Skeletal muscle satellite cell (primary cell): ENCODE data around the gene NPHP4.
"Not testable (repeated sequence)": the region's sequence is repeated elsewhere in the genome, so short reads cannot be mapped to it uniquely, and the experiment has no call there.

Experiments
- H3K27me3 ChIP-seq: 2 replicates; pipeline ENCODE4 v1.7.0; 2013; ENCODE audit warnings: low read length; ENCODE audit not compliant: control insufficient read depth, insufficient read depth
- H3K36me3 ChIP-seq: 2 replicates; pipeline ENCODE4 v1.7.0; 2013; ENCODE audit warnings: mild to moderate bottlenecking, control low read depth, low read length; ENCODE audit not compliant: insufficient read depth
- H3K4me1 ChIP-seq: 2 replicates; pipeline ENCODE4 v1.7.0; 2013; ENCODE audit warnings: low read length; ENCODE audit not compliant: control insufficient read depth, insufficient read depth
- H3K4me2 ChIP-seq: 2 replicates; pipeline ENCODE4 v1.7.0; 2013; ENCODE audit warnings: mild to moderate bottlenecking, low read length
- H3K4me3 ChIP-seq: 2 replicates; pipeline ENCODE4 v1.7.0; 2013; ENCODE audit warnings: low read length
- H3K9ac ChIP-seq: 2 replicates; pipeline ENCODE4 v1.7.0; 2013; ENCODE audit warnings: mild to moderate bottlenecking, low read depth, low read length, moderate library complexity
- H3K9me3 ChIP-seq: replicated peaks from 2 replicates; pipeline ENCODE4 v1.7.0; 2013; ENCODE audit warnings: mild to moderate bottlenecking, control low read depth, low read length

Gene NPHP4

GRCh38 chr1:5927506-5928370 lies 64.5 kb downstream of the NPHP4 start:
- Histone ChIP-seq H3K9ac (no peak overlapping the region), H3K4me2 (no peak overlapping the region), H3K9me3 (no peaks in the 10 kb centered on the region), H3K27me3 (no peaks in the 10 kb centered on the region), H3K4me3 (no peak overlapping the region), H3K36me3 (peaks cover 7% of the 10 kb centered on the region), H3K4me1 (no peaks in the 10 kb centered on the region)

DNA sequence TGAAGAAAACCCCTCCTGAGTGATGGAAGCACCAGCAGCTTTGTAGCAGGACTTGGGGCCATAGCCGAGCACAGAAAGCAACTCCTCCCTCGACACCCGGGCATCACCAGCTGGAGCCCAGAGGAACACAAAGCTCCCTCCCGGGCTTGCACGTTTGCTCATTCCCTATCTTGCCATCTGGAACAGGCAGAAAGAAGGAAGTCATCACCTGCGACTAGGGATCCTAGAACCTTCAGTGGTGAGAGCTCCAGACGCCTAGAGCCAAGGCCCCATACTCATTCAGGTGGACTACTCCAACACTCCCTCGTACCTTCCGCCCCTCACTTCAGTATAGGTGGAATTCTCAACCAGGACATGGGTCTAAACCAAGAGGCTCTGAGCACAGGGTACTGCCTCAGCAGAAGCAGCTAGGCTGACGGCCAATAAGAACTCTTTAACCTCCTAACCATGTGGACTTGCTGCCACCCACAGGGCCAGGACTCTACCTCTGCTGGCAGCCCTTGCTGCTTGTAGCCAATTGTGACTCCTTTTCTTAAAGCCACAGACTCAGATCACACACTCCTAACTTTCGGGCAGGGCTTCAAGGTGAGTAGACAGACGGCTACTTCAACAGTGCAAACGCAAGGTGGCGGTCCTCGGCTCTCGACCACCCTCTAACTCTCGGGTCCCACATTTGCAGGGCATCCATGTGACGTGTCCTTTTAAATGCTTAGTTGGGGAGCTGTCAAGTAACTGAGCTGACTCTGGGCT lies 65.4 kb downstream of the NPHP4 start:
- H3K4me3 ChIP-seq, result no peak overlapping the region
- H3K27me3 ChIP-seq, result no peaks in the 10 kb centered on the region
- no peaks in the 10 kb centered on the region for H3K4me1 ChIP-seq

DNA sequence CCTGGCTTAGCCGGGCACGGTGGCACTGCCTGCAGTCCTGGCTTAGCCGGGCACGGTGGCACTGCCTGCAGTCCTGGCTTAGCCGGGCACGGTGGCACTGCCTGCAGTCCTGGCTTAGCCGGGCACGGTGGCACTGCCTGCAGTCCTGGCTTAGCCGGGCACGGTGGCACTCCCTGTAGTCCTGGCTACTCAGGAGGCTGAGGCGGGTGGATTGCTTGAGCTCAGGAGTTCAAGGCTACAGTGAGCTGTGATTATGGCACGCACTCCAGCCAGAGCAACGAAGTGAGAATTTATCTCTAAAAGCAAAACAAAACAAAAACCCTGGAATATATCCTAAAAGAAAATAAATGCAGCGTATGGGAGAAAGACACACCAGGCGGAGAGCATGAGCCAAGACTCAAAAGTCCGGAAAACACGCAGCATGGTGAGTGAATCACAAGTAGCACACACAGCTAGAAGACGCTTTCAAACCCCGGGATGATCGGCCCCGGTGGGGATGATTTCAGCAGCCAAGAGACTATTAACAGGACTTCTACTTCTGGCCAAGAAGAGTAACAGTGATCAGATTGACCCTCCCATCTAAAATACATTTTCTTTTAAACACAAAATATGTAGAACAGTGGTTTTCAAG lies 69.4 kb downstream of the NPHP4 start:
- not testable (repeated sequence) for H3K4me1 ChIP-seq, H3K9ac ChIP-seq, H3K27me3 ChIP-seq, H3K4me3 ChIP-seq, H3K4me2 ChIP-seq, H3K9me3 ChIP-seq, H3K36me3 ChIP-seq

More for the DNA sequence above, 65.4 kb downstream of the NPHP4 start:
- Histone ChIP-seq H3K9ac (no peak overlapping the region), H3K9me3 (no peaks in the 10 kb centered on the region), H3K4me2 (no peak overlapping the region), H3K36me3 (peaks cover 6% of the 10 kb centered on the region)

GRCh38 chr1:5921671-5922070 lies 70.6 kb downstream of the NPHP4 start:
- no peak overlapping the region for H3K4me3 ChIP-seq
- no peak overlapping the region for H3K4me2 ChIP-seq
- H3K36me3 ChIP-seq, result peaks cover 2% of the 10 kb centered on the region
- H3K27me3 ChIP-seq, result no peaks in the 10 kb centered on the region
- H3K9me3 ChIP-seq, result no peaks in the 10 kb centered on the region
- H3K4me1 ChIP-seq, result no peaks in the 10 kb centered on the region
- H3K9ac ChIP-seq, result no peak overlapping the region

DNA sequence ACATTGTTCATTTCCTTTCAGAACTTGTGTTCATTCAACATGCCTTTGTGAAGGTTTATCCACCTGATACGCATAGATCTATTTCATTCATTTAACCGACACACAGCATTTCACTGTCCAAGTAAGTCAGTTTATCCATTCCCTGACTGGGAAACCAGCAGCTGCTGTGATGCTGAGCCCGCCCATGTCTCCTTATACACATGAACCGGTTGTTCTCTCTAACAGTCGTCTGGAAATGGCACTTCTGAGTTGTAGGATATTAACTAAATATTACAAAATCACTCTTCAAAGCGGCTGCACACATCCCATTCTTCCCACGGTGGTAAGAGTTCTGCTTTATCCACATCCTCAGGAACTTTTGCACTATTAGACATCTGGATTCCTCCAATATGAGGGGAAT lies 71.1 kb downstream of the NPHP4 start:
- no peaks in the 10 kb centered on the region for H3K9me3 ChIP-seq
- no peaks in the 10 kb centered on the region for H3K36me3 ChIP-seq
- H3K4me2 ChIP-seq, result no peak overlapping the region
- no peak overlapping the region for H3K4me3 ChIP-seq
- H3K27me3 ChIP-seq, result no peaks in the 10 kb centered on the region
- H3K4me1 ChIP-seq, result no peaks in the 10 kb centered on the region
- no peak overlapping the region for H3K9ac ChIP-seq

DNA sequence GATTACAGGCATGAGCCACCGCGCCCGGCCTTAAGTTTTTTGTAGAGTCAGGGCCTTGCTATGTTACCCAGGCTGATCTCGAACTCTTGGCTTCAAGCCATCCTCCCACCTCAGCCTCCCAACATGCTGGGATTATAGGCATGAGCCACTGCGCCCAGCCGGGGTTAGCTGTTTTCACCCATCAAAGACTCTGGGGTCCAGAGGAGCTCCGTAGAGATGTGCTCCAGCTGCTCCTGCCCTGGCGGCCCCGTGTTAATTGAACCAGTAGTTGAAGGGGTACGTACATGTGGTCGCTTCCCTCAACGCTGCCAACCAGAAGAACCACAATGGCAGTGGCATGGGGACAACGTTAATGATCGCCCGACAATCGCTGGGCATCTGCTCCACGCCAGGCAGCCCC lies 72.0 kb downstream of the NPHP4 start:
- H3K9me3 ChIP-seq, result no peaks in the 10 kb centered on the region
- H3K36me3 ChIP-seq, result no peaks in the 10 kb centered on the region
- H3K27me3 ChIP-seq, result no peaks in the 10 kb centered on the region
- H3K4me2 ChIP-seq, result no peak overlapping the region
- peaks cover 3% of the 10 kb centered on the region for H3K4me1 ChIP-seq
- H3K9ac ChIP-seq, result no peak overlapping the region
- no peak overlapping the region for H3K4me3 ChIP-seq

DNA sequence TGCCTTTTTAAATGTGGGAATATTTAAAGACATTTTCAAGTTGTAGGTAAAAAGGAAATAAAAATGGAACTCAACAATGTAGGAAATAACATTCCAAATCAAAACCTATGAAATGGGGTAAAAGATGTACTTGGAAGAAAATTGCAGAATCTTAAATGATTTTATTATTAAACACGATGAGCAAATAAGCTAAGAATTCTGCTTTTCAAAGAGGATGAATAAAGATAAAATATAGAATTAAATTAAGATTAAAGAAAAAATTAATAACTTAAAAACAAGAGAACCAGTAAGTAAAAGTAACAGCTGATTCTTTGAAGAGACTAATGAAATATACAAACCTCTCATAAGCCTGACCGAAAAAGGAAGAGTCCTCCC lies 74.0 kb downstream of the NPHP4 start:
- Histone ChIP-seq H3K4me2 (no peak overlapping the region), H3K4me3 (no peak overlapping the region), H3K9me3 (no peaks in the 10 kb centered on the region), H3K36me3 (no peaks in the 10 kb centered on the region), H3K27me3 (no peaks in the 10 kb centered on the region), H3K9ac (no peak overlapping the region), H3K4me1 (peaks cover 3% of the 10 kb centered on the region)

GRCh38 chr1:5917591-5918274 lies 74.5 kb downstream of the NPHP4 start:
- Histone ChIP-seq H3K9me3 (no peaks in the 10 kb centered on the region), H3K4me2 (no peak overlapping the region), H3K4me1 (peaks cover 3% of the 10 kb centered on the region), H3K27me3 (no peaks in the 10 kb centered on the region), H3K9ac (no peak overlapping the region), H3K36me3 (no peaks in the 10 kb centered on the region), H3K4me3 (no peak overlapping the region)

GRCh38 chr1:5917281-5917590 lies 75.0 kb downstream of the NPHP4 start:
- Histone ChIP-seq H3K4me3 (no peak overlapping the region), H3K27me3 (no peaks in the 10 kb centered on the region), H3K4me1 (peaks cover 3% of the 10 kb centered on the region), H3K9me3 (no peaks in the 10 kb centered on the region), H3K36me3 (no peaks in the 10 kb centered on the region), H3K4me2 (no peak overlapping the region), H3K9ac (no peak overlapping the region)

- Histone ChIP-seq H3K27me3 (no peaks in the 10 kb centered on the region), H3K9ac (no peak overlapping the region), H3K4me2 (no peak overlapping the region), H3K4me1 (peaks cover 3% of the 10 kb centered on the region), H3K4me3 (no peak overlapping the region), H3K9me3 (no peaks in the 10 kb centered on the region), H3K36me3 (no peaks in the 10 kb centered on the region)
Observed at GRCh38 chr1:5916572-5917280, 75.5 kb downstream of the NPHP4 start.
